Measurements from ENCODE around the gene TNFRSF9.
"Not testable (repeated sequence)": the region's sequence is repeated elsewhere in the genome, so short reads cannot be mapped to it uniquely, and the experiment has no call there.

TNFRSF9 gene

DNA sequence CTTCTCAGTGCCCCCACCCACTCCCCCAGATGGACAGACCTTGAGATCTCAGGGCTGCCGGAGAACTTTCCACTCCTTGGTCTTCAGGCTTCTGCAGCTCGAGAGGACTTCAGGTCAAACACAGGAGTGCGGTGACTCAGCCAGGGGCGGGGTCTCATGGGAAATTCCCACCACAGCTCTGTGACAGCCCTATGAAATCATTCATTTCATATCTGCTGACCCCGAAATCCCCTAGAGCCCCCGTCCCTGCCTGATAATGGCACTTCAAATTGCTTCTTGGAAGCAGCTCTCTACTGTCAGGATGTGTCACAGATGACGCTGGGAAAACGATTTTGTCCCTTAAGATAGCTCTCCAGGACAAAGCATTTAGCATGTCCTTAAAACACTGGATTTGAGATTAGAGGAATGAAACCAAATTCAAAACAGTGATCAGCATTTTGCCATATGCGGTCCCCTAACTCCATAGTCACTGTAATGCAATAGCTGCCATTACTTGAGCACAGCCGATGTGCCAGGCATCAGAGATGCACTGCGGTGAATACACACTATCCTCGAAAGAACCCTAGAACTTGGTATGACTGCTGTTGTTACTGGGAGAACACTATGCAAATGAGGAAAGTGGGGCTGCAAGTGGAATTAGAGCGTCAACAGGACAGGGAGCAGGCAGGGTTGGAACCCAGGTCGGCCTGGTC is at the start of gene TNFRSF9:
Gene TNFRSF9 (minus strand): TSS at position 95 of the 692 bp plus-strand sequence. CDS start 845 bp downstream, outside the sequence.
- DNase-seq: no peak

DNA sequence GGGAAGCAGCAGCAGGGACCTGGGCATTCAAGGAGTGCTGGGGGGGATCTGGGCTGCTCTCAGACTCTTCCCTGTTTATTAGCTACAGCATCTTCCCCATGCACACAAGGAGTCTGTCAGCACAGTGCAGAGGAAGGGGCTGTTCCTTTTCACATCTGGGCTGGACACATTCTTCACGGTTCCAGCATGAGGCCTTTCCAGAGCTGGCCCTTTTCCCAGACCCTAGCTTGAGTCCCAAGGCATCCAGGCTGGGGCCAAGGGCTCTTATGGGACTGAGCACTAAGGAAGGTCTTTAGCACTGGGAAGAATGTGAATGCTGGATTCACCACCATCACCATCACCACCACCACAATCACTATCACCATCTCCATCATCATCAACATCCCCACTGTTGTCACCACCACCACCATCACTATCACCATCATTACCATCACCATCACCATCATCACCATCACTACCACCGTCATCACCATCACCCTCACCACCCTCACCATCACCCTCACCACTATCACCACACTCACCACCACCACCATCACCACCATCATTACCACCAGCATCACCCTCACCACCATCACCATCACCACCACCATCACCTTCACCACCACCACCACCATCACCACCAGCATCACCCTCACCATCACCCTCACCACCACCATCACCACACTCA is 49.3 kb upstream of the TNFRSF9 start:
- DNase-seq: no peak

DNA sequence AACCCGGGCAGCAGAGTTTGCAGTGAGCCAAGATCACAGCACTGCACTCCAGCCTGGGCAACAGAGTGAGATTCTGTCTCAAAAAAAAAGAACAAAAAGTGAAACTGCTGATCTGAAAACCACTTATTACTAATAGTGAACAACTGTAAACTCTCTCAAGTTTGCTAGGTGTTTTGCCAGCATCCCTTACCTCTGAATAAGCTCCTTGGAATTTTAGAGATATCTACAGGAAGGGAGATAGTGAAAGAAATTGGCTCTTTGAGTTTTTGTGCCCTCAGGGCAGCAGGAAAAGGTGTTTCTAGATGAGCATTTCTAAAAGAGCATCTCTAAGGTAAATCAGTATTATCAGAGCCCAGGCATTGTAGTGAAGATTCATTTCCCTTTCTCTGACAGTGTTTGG is 47.9 kb upstream of the TNFRSF9 start:
- DNase-seq: no peak

DNA sequence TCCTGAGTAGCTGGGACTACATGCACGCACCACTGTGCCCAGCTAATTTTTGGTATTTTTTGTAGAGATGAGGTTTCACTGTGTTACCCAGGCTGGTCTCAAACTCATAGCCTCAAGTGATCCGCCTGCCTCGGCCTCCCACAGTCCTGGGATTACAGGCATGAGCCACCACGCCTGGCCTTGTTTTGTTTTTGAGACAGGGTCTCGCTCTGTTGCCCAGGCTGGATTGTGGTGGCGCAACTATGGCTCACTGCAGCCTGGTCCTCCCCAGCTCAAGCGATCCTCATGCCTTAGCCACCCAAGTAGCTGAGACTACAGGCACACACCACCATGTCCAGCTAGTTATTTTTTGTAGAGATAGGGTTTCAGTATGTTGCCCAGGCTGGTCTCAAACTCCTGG is 46.9 kb upstream of the TNFRSF9 start:
- no peak for DNase-seq

DNA sequence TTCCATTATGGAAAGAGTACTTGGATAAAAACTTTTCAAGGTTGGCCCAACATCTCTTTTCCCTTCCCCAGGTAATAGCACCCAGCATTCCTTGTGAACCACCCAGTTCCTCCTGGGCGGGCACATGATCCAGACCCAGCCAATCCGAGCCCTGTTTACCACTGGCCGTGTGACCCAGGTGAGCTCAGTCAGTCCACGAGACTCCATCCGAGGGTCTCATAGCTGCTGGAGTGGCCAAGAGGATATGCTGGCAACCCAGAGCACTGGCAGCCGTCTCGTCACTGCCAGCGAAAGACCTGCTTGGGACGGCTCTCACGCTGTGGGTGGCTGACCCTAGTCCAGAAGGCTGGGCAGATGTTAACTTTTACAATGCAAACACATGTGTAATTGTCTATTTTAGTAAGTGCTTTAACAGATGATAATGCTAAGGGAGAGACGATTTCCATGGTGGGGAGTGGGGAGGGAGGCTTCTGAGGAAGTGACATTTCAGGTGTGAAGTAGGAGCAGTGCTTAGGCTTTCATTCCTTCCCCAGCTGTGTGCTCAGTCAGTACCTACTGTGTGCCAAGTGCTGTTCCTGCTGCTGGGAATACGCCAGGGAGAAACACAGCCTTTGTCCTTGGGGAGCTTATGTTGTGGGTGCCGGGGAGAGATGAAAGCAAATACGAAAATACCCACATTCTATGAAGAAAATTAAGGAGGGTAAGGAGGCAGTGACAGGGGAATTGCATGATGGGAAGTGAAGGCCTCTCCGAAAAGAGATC is 45.4 kb upstream of the TNFRSF9 start:
- DNase-seq: no peak

DNA sequence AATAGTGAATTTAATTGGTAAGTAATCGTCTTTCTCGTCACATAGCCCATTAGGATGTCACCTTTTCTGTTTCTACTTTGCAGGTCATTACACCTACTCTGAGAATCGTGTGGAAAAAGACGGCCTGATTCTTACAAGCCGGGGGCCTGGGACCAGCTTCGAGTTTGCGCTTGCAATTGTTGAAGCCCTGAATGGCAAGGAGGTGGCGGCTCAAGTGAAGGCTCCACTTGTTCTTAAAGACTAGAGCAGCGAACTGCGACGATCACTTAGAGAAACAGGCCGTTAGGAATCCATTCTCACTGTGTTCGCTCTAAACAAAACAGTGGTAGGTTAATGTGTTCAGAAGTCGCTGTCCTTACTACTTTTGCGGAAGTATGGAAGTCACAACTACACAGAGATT is 44.2 kb upstream of the TNFRSF9 start:
- DNase-seq: no peak

DNA sequence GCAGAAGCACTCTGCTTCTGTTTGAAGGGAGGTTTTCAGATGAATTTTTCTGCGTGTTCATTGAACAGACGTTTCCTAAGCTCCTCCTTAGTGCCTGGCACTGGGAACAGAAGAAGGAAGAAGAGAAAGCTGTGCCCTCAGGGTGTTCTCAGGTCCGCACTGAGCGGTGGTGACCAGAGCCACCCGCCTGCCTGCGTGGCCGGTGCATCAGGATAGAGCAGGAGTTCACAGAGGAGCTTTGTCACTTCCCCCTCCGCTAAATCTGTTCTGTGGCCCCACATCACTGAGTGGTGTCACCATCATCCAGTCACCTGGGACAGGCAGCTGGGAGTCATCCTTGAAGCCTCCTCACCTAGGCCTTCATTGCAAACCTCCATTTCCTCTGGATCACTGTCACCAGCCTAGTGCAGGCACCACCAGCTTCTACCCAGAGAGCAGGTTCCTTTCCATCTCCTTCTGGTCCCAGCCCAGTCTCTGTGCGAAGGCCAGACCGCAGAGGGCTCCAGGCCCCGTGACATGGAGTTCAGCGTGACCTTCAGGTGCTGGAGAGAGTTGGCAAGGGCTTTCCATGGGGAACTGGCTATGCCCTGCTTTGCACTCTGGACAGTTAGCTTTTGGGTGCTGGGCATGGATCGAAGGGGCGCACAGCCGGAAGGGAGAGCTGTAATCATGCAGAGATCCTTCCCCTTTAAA is 42.6 kb upstream of the TNFRSF9 start:
- no peak for DNase-seq

DNA sequence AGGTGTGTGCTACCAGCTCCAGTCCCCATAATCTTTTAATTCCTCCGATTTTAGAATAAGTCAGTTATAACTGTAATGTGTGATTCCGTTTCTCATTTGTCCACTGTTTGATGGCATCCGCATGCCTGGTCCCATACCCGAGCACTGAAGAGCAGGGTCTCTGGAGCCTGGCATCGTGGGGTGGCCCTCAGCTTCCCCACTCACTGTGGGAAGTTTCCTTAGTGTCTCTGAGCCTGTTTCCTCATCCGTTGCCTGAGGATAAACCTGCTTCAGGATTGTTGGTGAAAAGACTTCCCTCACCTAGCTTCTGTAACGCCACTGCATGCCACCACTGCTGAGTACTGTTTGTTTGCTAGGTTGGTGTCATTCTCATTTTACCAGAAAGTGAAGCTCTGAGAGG is 40.3 kb upstream of the TNFRSF9 start:
- DNase-seq: no peak

DNA sequence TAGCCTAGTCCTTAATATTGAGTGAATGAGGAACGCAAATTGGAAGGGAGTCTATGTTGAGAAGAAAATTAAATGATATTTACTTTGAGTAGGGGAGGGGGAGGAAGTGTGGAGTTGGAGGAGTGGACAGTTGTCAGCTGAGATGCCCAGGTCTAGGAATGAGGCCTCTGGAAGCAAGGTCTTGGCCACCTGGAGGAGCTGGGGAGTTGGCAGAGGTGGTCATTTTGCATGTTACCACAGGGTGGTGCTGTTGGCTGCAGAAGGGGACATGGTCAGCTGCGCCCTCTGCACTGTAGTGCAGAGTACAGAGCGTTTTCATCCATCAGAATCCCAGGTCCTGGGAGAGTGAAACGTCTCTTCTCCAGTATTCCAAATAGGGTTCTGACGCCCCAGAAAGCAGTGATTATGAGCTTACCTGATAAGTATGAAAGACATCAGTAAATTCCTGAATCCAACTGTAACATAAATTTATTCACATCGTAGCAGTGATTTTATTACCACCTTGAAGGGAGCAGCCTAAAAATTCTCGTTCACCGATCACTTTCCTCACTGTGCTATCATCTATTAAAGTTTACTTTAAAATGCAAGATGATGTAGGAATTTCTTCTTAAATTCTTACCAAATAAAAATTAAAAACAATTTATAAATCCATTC is 34.7 kb upstream of the TNFRSF9 start:
- peak; percentile 25 for DNase-seq

DNA sequence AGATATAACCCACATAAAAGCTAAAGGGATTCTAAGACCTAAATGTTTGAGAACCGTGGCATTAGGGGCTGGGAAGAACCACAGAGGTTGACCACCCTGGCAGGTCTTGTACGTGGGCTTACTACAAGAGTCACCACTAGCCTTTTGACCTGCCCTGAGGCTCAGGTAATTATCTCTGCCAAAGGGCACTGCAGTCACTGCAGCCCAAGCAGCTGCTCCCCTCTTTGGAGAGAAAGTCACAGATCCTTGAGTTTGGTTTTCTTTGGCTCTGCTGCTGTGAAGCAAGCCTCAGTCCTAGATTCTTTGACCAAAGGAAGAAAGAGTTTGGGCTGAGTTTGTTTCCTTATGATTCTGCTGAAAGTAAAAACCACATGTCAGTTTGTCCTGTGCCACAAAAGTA is 32.4 kb upstream of the TNFRSF9 start:
- peak; percentile 14 for DNase-seq

DNA sequence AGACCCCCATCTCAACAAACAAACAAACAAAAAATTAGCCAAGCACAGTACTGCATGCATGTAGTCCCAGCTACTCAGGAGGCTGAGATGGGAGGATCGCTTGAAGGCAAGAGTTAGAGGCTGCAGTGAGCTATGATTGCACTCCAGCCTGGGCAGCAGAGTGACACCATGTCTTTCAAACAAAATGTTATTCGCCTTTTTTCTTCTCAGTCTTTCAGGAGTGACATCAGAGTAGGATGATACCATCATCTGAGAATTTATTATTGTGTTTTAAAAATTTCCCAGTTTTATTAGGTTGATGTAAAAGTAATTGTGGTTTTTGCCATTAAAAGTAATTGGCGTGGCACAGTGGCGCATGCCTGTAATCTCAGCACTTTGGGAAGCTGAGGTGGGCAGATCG is 31.6 kb upstream of the TNFRSF9 start:
- no peak for DNase-seq

DNA sequence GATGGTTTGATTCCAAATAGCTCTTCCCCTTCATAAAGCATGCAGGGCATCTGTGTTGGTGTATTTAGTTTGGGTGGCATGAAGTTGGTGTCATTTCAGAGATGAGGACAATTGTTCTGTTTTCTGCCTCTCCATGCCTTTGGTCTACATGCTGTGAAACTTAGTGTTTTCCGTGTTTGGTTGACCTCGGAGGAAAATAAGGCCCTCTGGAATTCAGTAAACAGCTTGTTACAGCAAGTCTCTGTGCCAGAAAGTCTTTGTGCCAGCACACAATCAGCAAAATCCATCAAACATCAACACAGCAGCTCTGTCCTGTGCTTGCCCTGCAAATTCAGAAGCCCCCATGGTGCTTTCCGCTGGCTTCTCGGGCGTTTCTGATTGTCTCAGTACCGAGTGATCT is 30.4 kb upstream of the TNFRSF9 start:
- DNase-seq: no peak

DNA sequence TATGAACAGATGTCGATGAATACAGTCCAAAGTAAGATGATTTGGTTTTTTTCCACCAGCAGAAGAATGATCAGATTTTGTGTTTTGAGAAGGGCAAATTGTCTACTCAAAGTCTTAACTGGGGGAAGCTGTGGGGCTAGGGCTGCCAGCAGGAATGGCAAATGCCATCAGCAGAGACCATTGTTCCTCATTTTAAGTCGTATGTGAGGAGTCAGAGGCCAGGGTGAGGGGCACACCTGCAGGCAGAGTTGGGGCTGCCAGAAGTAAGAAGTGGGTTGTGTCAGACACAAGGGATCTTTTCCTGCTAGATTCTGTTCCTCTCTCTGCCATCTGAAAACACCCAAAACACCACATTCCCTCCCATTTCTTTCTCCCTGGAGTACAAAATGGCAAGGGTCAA is 29.6 kb upstream of the TNFRSF9 start:
- DNase-seq: peak; percentile 69

DNA sequence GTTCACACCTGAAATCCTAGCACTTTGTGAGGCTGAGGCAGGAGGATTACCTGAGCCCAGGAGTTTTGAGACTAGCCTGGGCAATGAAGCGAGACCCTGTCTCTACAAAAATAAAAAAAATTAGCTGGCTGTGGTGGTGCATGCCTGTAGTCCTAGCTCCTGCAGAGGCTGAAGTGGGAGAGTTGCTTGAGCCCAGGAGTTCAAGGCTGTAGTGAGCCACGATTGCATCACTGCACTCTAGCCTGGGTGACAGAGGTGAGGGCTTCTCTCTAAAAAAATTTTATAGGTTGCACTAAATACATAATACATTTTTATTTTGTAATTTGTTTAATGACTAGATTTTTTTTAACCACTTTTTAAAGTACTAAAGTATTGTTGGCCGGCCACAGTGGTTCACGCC is 27.0 kb upstream of the TNFRSF9 start:
- no peak for DNase-seq

DNA sequence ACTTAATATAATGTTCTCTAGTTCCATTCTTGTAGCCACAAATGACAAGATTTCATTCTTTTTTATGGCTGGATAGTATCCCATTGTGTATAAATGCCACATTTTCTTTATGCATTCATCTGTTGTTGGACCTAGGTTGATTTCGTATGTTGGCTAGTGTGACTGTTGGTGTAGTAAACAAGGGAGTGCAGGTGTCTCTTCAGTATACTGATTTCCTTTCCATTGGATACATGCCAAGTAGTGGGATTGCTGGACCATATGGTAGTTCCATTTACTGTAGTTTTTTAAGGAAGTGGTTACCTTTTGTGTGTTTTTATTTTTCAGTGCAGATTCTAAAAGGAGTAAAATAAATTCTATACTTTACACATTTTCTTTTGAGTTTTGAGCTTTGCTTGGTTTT is 26.6 kb upstream of the TNFRSF9 start:
- DNase-seq: no peak

DNA sequence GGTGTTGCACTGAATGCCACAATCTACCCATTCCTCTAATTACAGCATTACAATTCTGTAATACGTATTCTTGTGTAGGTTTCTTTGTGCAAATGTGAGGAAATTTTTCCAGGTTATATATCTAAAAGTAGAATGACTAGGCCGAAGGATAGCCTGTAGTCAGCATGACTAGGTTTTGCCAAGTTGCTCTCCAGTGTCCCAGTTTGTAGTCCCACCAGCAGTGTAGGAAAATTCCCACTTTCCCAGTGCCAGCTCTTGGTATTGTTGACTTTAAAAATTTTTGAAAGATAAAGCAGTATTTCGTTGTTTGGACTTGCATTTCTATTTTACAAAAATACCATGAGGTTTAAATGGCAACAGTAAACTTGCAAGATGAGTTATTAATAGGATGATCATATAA is 23.8 kb upstream of the TNFRSF9 start:
- DNase-seq: no peak

DNA sequence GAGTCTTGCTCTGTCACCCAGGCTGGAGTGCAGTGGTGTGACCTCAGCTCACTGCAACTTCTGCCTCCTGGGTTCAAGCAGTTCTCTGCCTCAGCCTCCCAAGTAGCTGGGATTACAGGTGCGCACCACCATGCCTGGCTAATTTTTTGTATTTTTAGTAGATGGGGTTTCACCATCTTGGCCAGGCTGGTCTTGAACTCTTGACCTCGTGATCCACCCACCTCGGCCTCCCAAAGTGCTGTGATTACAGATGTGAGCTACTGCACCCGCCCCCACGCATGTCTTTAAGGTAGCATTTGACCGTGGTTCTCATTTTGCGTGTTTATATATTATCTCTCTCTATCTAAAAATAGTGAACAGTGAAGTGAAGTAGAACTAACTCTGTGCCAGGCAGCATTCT is 23.2 kb upstream of the TNFRSF9 start:
- DNase-seq: not testable (repeated sequence)

DNA sequence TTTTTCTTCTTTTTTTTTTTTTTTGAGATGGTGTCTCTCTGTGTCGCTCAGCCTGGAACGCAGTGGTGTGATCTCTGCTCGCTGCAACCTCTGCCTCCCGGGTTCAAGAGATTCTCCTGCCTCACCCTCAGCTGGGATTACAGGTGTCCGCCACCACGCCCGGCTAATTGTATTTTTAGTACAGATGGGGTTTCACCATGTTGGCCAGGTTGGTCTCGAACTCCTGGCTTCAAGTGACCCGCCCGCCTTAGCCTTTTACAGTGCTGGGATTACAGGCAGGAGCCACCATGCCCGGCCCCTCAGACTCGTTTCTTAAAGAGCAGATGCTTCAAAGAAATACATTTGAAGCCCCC is 22.7 kb upstream of the TNFRSF9 start:
- DNase-seq: not testable (repeated sequence)

DNA sequence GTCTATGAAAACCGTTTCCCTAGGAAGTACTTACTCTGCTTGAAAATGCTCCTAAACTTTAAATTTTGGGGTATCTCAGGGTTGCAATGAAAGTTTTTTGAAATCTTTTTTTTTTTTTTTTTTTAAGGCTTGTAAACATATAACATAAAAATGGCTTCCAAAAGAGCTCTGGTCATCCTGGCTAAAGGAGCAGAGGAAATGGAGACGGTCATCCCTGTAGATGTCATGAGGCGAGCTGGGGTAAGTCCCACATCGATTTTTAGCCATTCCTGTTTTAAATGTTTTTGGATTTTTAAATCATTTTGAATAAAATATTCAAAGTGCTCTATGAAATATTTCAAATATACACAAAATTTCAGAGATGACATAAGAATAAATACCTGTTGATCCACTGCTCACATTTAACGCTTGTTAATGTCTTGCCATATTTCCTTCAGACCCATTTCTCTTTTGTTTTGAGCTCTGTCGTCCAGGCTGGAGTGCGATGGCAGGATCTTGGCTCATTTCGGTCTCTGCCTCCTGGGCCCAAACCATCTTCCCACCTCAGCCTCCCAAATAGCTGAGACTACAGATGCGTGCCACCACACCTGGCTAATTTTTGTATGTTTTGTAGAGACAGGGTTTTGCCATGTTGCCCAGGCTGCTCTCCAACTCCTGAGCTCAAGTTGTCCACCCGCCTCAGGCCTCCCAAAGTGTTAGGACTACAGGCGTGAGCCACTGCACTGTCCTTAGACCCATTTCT is 22.2 kb upstream of the TNFRSF9 start:
- DNase-seq: no peak

DNA sequence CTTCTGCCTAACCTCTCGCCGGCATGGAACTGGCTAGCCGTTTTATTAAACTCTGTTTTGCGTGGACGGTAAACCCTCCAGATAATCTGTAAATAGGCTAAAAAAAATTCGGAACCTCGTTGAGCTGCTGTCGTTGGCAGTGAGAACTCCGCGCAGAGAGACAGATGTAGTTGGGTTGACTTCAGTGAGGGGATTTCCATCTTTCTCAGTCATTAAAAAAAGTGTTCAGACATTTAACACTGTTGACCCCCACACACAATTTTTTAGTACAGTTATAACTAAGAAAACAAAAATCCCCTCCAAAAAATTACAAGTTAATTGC is 21.3 kb upstream of the TNFRSF9 start:
- peak; percentile 32 for DNase-seq

DNA sequence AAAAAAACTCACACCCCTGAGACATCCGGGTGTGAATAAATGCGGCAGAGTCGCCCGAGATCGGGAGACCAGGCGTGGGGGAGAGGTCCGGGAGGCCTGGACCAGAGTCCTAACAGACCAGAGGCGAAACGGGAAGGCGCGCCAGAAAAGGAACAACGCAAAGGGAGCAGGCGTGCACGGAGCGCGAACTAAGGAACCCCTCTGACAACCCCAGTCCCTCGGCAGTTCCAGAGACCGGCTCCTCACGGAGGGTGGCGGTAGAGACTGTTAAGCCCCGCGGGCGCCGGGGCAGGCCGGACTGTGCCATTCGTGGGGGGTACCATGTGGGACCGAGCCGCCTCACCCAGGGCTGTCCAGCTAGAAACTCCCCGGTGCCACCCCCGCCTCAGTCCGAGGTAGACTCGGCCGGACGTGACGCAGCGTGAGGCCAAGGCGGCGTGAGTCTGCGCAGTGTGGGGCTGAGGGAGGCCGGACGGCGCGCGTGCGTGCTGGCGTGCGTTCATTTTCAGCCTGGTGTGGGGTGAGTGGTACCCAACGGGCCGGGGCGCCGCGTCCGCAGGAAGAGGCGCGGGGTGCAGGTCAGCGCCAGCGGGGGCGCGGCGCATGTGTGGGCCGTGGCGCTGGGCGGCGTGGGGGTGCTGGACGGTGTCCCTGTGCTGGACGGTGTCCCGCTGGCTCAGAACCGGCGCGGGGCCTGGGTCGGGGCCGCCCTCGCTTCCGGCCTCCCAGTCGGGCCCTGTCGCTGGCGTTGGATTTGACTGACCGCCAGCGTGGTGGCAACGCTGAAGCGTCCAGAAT is 20.8 kb upstream of the TNFRSF9 start, which contains the start of gene PARK7:
Gene PARK7 (plus strand): TSS at position 496 of the 798 bp plus-strand sequence. CDS start 1,075 bp downstream, outside the sequence.
- peak; percentile 99 for DNase-seq

DNA sequence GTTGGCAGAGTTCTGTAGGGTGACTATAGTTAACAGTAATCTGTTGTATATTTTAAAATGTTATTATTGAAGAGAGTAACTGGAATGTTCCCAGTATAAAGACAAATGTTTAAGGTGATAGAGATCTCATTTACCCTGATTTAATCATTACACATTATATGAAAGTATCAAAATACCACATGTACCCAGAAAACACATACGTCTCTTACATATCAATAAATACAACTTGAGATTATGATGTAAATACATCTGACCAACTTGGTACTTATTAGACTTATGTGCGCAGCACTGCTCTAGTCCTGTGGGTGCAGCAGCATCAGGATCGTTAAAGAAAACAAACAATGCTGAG is 20.2 kb upstream of the TNFRSF9 start:
- DNase-seq: no peak

Measured in MV-4-11 (cell line).